CD14-positive monocyte (primary cell): ENCODE data around the gene MPEG1. TPM values are rescaled to one million over a fixed set of nuclear protein-coding genes. Genes with fewer than 3 reads are reported as not detected.

Source experiments
- DNase-seq, 3 donors: peaks; one replicate each; pipeline ENCODE4 v3.0.0-alpha.2; 2011 to 2022
- H2AFZ ChIP-seq: 2 replicates; pipeline ENCODE4 v1.6.0; 2012; ENCODE audit warnings: mild to moderate bottlenecking, low read depth, low read length, inconsistent platforms; ENCODE audit not compliant: insufficient read depth, poor library complexity, severe bottlenecking
- H3K27ac ChIP-seq, 2 donors: 1 replicate in 1 of 2; 2 replicates in 1 of 2; pipeline ENCODE4 v1.5.1; 2012 to 2013; ENCODE audit warnings: low read length in 2 of 2, control low read depth in 1 of 2, inconsistent platforms in 1 of 2, low read depth in 1 of 2, mild to moderate bottlenecking in 1 of 2
- H3K27me3 ChIP-seq, 2 donors: one replicate each; pipeline versions ENCODE4 v1.6.0 to v1.6.1; 2011 to 2013; ENCODE audit warnings: low read length in 2 of 2; ENCODE audit not compliant: control insufficient read depth in 2 of 2, insufficient read depth in 2 of 2
- H3K36me3 ChIP-seq, 2 donors: replicated peaks in 1 of 2; 1 replicate in 1 of 2; 2 replicates in 1 of 2; pipeline versions ENCODE4 v1.5.1 to v1.6.1; 2012 to 2013; ENCODE audit warnings: low read length in 2 of 2, control low read depth in 1 of 2, inconsistent platforms in 1 of 2, mild to moderate bottlenecking in 1 of 2; ENCODE audit not compliant: insufficient read depth in 2 of 2, control insufficient read depth in 1 of 2
- H3K4me1 ChIP-seq, 2 donors: 1 replicate in 1 of 2; 2 replicates in 1 of 2; pipeline versions ENCODE4 v1.5.1 to v1.6.1; 2012 to 2013; ENCODE audit warnings: low read length in 2 of 2, control low read depth in 1 of 2, inconsistent platforms in 1 of 2, mild to moderate bottlenecking in 1 of 2, moderate library complexity in 1 of 2; ENCODE audit not compliant: insufficient read depth in 2 of 2, control insufficient read depth in 1 of 2
- H3K4me2 ChIP-seq: replicated peaks from 2 replicates; pipeline ENCODE3; 2012; ENCODE audit warnings: low read length, moderate library complexity, mild to moderate bottlenecking; ENCODE audit not compliant: poor library complexity, severe bottlenecking; ENCODE audit errors: extremely low read depth
- H3K4me3 ChIP-seq, 3 experiments: fragments of 200-600 bp in 1 of 3; sonication (generic) in 1 of 3; replicated peaks in 1 of 3; 1 replicate in 2 of 3; 2 replicates in 1 of 3; pipeline ENCODE4 v1.5.1; 2011 to 2013; ENCODE audit warnings: low read length in 3 of 3, mild to moderate bottlenecking in 3 of 3, control low read depth in 2 of 3, low read depth in 2 of 3, inconsistent platforms in 1 of 3, moderate library complexity in 1 of 3
- H3K79me2 ChIP-seq: 2 replicates; pipeline ENCODE4 v1.6.0; 2012; ENCODE audit warnings: mild to moderate bottlenecking, control low read depth, inconsistent platforms, low read length, moderate library complexity; ENCODE audit not compliant: insufficient read depth
- H3K9ac ChIP-seq: 2 replicates; pipeline ENCODE4 v1.6.0; 2017; ENCODE audit warnings: low read length, mild to moderate bottlenecking; ENCODE audit not compliant: insufficient read depth, poor library complexity, severe bottlenecking
- H3K9me3 ChIP-seq, 2 donors: replicated peaks in 1 of 2; 1 replicate in 1 of 2; 2 replicates in 1 of 2; pipeline versions ENCODE4 v1.5.1 to v1.6.1; 2012 to 2013; ENCODE audit warnings: low read length in 2 of 2, control low read depth in 1 of 2; ENCODE audit not compliant: control insufficient read depth in 1 of 2, insufficient read depth in 1 of 2
- H4K20me1 ChIP-seq: 2 replicates; pipeline ENCODE4 v1.6.0; 2012; ENCODE audit warnings: mild to moderate bottlenecking, low read length, control low read depth, moderate library complexity; ENCODE audit not compliant: insufficient read depth
- H3K27ac Mint-ChIP-seq, 7 donors: one replicate each; pipeline ENCODE4 v1.8.0; 2020; ENCODE audit warnings: mild to moderate bottlenecking in 7 of 7, mixed read lengths in 7 of 7, moderate library complexity in 6 of 7, inconsistent platforms in 2 of 7
- H3K27me3 Mint-ChIP-seq, 3 donors: one replicate each; pipeline ENCODE4 v1.8.0; 2021 to 2022; ENCODE audit warnings: low read depth in 3 of 3, mild to moderate bottlenecking in 3 of 3, mixed read lengths in 3 of 3, moderate library complexity in 3 of 3, inconsistent platforms in 1 of 3
- H3K36me3 Mint-ChIP-seq, 2 donors: one replicate each; pipeline ENCODE4 v1.8.0; 2020; ENCODE audit warnings: mixed read lengths in 2 of 2, inconsistent platforms in 1 of 2, mild to moderate bottlenecking in 1 of 2
- H3K4me1 Mint-ChIP-seq: one replicate; pipeline ENCODE4 v1.8.0; 2020; ENCODE audit warnings: mild to moderate bottlenecking, mixed read lengths
- H3K4me3 Mint-ChIP-seq, 2 donors: one replicate each; pipeline ENCODE4 v1.8.0; 2020; ENCODE audit warnings: mild to moderate bottlenecking in 2 of 2, mixed read lengths in 2 of 2, moderate library complexity in 1 of 2
- H3K9me3 Mint-ChIP-seq, 7 donors: one replicate each; pipeline ENCODE4 v1.8.0; 2020 to 2022; ENCODE audit warnings: mixed read lengths in 7 of 7, mild to moderate bottlenecking in 6 of 7, moderate library complexity in 6 of 7, inconsistent platforms in 2 of 7
- CTCF ChIP-seq: fragments of 200-600 bp; IDR thresholded peaks from one replicate; pipeline ENCODE4 v1.8.0; 2022; ENCODE audit warnings: antibody characterized with exemption, mild to moderate bottlenecking
- WGBS: methylation state at CpG from one replicate; pipeline ENCODE4 v1.1.5; 2013; ENCODE audit warnings: missing lambda C conversion rate; ENCODE audit not compliant: insufficient coverage; 5-methylcytosine and 5-hydroxymethylcytosine counted together
- intact Hi-C, 2 donors: fragments of 100-400 bp; cut with micrococcal nuclease; formaldehyde crosslinking; loops; one replicate each; pipeline versions ENCODE4 v1.15.0 to v1.15.1; 2023
- polyA plus RNA-seq, 3 donors: library from polyadenylated mRNA; depleted of rRNA in 1 of 3; unstranded in 2 of 3; stranded (reverse) in 1 of 3; fragments of 300-500 nt in 2 of 3; fragments of >200 nt in 1 of 3; fragmentation: Illumina TruSeq in 2 of 3; gene quantifications; 1 replicate in 2 of 3; 2 replicates in 1 of 3; pipeline ENCODE4 v1.2.3, GENCODE V29; 2012 to 2021

Gene MPEG1
- polyA plus RNA-seq, 3 donors = 273 to 971 (median 691) TPM

GRCh38 chr11:59206635-59207034, 6.1 kb downstream of the MPEG1 start:
- H2AFZ ChIP-seq = no peak overlapping the region
- H3K36me3 ChIP-seq = peaks cover 54 to 83% of the 10 kb centered on the region in 2 donors
- DNase-seq = peak; percentile 57 to 68 (median 66)
- no peaks in the 10 kb centered on the region for H3K9me3 ChIP-seq
- peak overlapping the region; percentile 70 to 99 (median 98) for H3K4me3 ChIP-seq
- peaks cover 94% of the 10 kb centered on the region for H4K20me1 ChIP-seq
- H3K4me1 ChIP-seq = peaks cover 35 to 67% of the 10 kb centered on the region in 2 donors
- peak overlapping the region in 1 of 2 donors; percentile 93 for H3K27ac ChIP-seq
- peaks cover 0 to 5% (median 2%) of the 10 kb centered on the region in 7 donors for H3K9me3 Mint-ChIP-seq
- H3K9ac ChIP-seq = no peak overlapping the region
- peak; percentile 57 for TF ChIP-seq CTCF
- H3K4me3 Mint-ChIP-seq = peak overlapping the region; percentile 98 to 99
- H3K4me2 ChIP-seq = peak overlapping the region; percentile 98
- no peaks in the 10 kb centered on the region for H3K27me3 ChIP-seq
- 70% methylated on average over 4 of the region's 4 CpGs for WGBS
- H3K36me3 Mint-ChIP-seq = peaks cover 94 to 95% of the 10 kb centered on the region in 2 donors
- H3K27me3 Mint-ChIP-seq = no peaks in the 10 kb centered on the region
- intact Hi-C loops = loop anchor here in 1 of 2 donors (5.0 kb wide), 2 partner anchors 34 to 51 kb away; partner anchors contain the start of gene DTX4
- peaks cover 94% of the 10 kb centered on the region for H3K79me2 ChIP-seq
- peak overlapping the region; percentile 65 to 98 (median 97) for H3K27ac Mint-ChIP-seq
- peaks cover 48% of the 10 kb centered on the region for H3K4me1 Mint-ChIP-seq

GRCh38 chr11:59205648-59206047, 7.1 kb downstream of the MPEG1 start:
- Histone ChIP-seq H2AFZ (no peak overlapping the region), H3K27ac (peak overlapping the region in 1 of 2 donors; percentile 46), H3K36me3 (peaks cover 58 to 93% of the 10 kb centered on the region in 2 donors), H3K79me2 (peaks cover 90% of the 10 kb centered on the region), H3K4me1 (peaks cover 43 to 73% of the 10 kb centered on the region in 2 donors), H3K4me2 (peak overlapping the region; percentile 98), H3K9me3 (no peaks in the 10 kb centered on the region), H3K9ac (no peak overlapping the region), H3K4me3 (peak overlapping the region in 1 of 3 experiments; percentile 41), H3K27me3 (no peaks in the 10 kb centered on the region), H4K20me1 (peaks cover 99% of the 10 kb centered on the region)
- intact Hi-C loops = loop anchor here in 1 of 2 donors (5.0 kb wide), 2 partner anchors 33 to 52 kb away; partner anchors contain the start of gene DTX4
- DNase-seq = no peak
- peak overlapping the region; percentile 20 to 46 for H3K4me3 Mint-ChIP-seq
- peaks cover 92 to 95% of the 10 kb centered on the region in 2 donors for H3K36me3 Mint-ChIP-seq
- H3K27me3 Mint-ChIP-seq = no peaks in the 10 kb centered on the region
- 95% methylated on average over 5 of the region's 7 CpGs for WGBS
- peaks cover 0 to 8% (median 0%) of the 10 kb centered on the region in 7 donors for H3K9me3 Mint-ChIP-seq
- TF ChIP-seq CTCF = no peak
- peaks cover 55% of the 10 kb centered on the region for H3K4me1 Mint-ChIP-seq
- peak overlapping the region in 4 of 7 donors; percentile 64 to 87 (median 78) for H3K27ac Mint-ChIP-seq
